K562 (cell line): Measurements from ENCODE around the gene CNOT11. TPM values are rescaled to one million over a fixed set of nuclear protein-coding genes. Genes with fewer than 3 reads are reported as not detected.

Experiments
- ATAC-seq: fragments of 200-7000 bp; cut with Tn5 transposase; 3 replicates; pipeline ENCODE4 v1.9.1; 2020; ENCODE audit warnings: moderate library complexity
- BruUV-seq: library from RNA; stranded (reverse); fragments of 400-500 nt; replicated peaks from 2 replicates; lab custom pipeline; 2021; lab: Mats Ljungman, UMichigan
- CTCF ChIA-PET: fragments of 300-600 bp; formaldehyde crosslinking; extraction: SDS; loops from one replicate; lab custom pipeline; 2021; ENCODE audit warnings: low intra/inter-chr PET ratio; lab: Yijun Ruan, JAX
- POLR2A ChIA-PET: fragments of 300-600, 350-650 bp; sonication (Branson Sonifier 250); formaldehyde crosslinking; extraction: SDS; loops from one replicate; lab custom pipeline; 2021; ENCODE audit warnings: antibody characterized with exemption, inconsistent platforms; lab: Yijun Ruan, JAX
- DNase-seq, 4 experiments: peaks; one replicate each; pipeline versions ENCODE4 v3.0.0 to v3.0.0-alpha.2; 2011 to 2018; ENCODE audit warnings: low spot score in 3 of 4, mixed read lengths in 3 of 4; ENCODE audit errors: extremely low read depth in 1 of 4
- FAIRE-seq: peaks from 2 replicates; lab custom pipeline; 2011; peaks lifted over from hg19 to GRCh38; lab: Jason Lieb, UNC
- H2AFZ ChIP-seq: 2 replicates; pipeline ENCODE4 v1.6.0; 2011; ENCODE audit warnings: low read depth, low read length, control low read depth, inconsistent platforms
- H3K27ac ChIP-seq: fragments of 200-600 bp; 3 replicates; pipeline ENCODE4 v1.8.0; 2011; ENCODE audit warnings: low read depth, mild to moderate bottlenecking, control low read depth, inconsistent platforms, low read length, moderate library complexity, mixed read lengths; ENCODE audit errors: extremely low read depth
- H3K27me3 ChIP-seq, 2 experiments: fragments of 300-600 bp in 1 of 2; 2 replicates in 1 of 2; 3 replicates in 1 of 2; pipeline versions ENCODE4 v1.6.0 to v1.8.0; 2011; ENCODE audit warnings: inconsistent platforms in 2 of 2, low read length in 2 of 2, mild to moderate bottlenecking in 1 of 2, mixed read lengths in 1 of 2, moderate library complexity in 1 of 2; ENCODE audit not compliant: control insufficient read depth in 2 of 2, insufficient read depth in 2 of 2
- H3K36me3 ChIP-seq: fragments of 300-600 bp; 3 replicates; pipeline ENCODE4 v1.8.0; 2011; ENCODE audit warnings: mild to moderate bottlenecking, low read length, inconsistent platforms; ENCODE audit not compliant: control insufficient read depth, insufficient read depth
- H3K4me1 ChIP-seq, 2 experiments: fragments of 200-600 bp in 1 of 2; replicated peaks in 1 of 2; 2 replicates in 1 of 2; 3 replicates in 1 of 2; pipeline versions ENCODE4 v1.5.1 to v1.8.0; 2011; ENCODE audit warnings: inconsistent platforms in 2 of 2, low read length in 2 of 2, mild to moderate bottlenecking in 1 of 2, mixed read lengths in 1 of 2, moderate library complexity in 1 of 2; ENCODE audit not compliant: control insufficient read depth in 2 of 2, insufficient read depth in 2 of 2
- H3K4me2 ChIP-seq: 2 replicates; pipeline ENCODE4 v1.6.1; 2011; ENCODE audit warnings: low read length, control low read depth, inconsistent platforms, mixed read lengths; ENCODE audit not compliant: insufficient read depth
- H3K4me3 ChIP-seq: fragments of 200-600 bp; sonication (generic), shearing (Covaris generic); 2 replicates; pipeline ENCODE4 v1.5.1; 2016; ENCODE audit warnings: control low read depth, inconsistent platforms
- H3K79me2 ChIP-seq: fragments of 200-600 bp; 3 replicates; pipeline ENCODE4 v1.8.0; 2011; ENCODE audit warnings: low read length, inconsistent platforms; ENCODE audit not compliant: control insufficient read depth, insufficient read depth
- H3K9ac ChIP-seq, 2 experiments: 2 replicates each; pipeline versions ENCODE4 v1.6.0 to v1.6.1; 2011; ENCODE audit warnings: low read depth in 2 of 2, low read length in 2 of 2, control low read depth in 1 of 2, inconsistent platforms in 1 of 2, mild to moderate bottlenecking in 1 of 2, mixed read lengths in 1 of 2; ENCODE audit not compliant: insufficient read depth in 1 of 2
- H3K9me1 ChIP-seq: one replicate; pipeline ENCODE4 v1.6.0; 2011; ENCODE audit warnings: inconsistent platforms, mild to moderate bottlenecking, low read length, moderate library complexity; ENCODE audit not compliant: control insufficient read depth, insufficient read depth
- H3K9me3 ChIP-seq: replicated peaks from 2 replicates; pipeline ENCODE4 v1.5.1; 2011; ENCODE audit warnings: low read depth, low read length, inconsistent platforms; ENCODE audit not compliant: control insufficient read depth, insufficient read depth
- H4K20me1 ChIP-seq: replicated peaks from 2 replicates; pipeline ENCODE4 v1.6.1; 2011; ENCODE audit warnings: low read length, inconsistent platforms, mixed read lengths; ENCODE audit not compliant: control insufficient read depth, insufficient read depth
- EP300 ChIP-seq: IDR thresholded peaks from 2 replicates; pipeline ENCODE4 v1.6.1; 2012; ENCODE audit warnings: low read length, improper control_type of control experiment
- FOXO4 ChIP-seq: fragments of 450-650 bp; formaldehyde crosslinking; IDR thresholded peaks from 2 replicates; pipeline ENCODE4 v1.4.0; 2020; ENCODE audit warnings: mild to moderate bottlenecking, moderate library complexity
- HDAC6 ChIP-seq: IDR thresholded peaks from 2 replicates; pipeline ENCODE4 v1.6.1; 2012; ENCODE audit warnings: low read depth, mild to moderate bottlenecking, control low read depth, inconsistent platforms, low read length, moderate library complexity
- HDGF ChIP-seq: fragments of 450-650 bp; IDR thresholded peaks from 2 replicates; pipeline ENCODE4 v1.6.1; 2016
- NELFE ChIP-seq: IDR thresholded peaks from 2 replicates; pipeline ENCODE4 v1.6.1; 2011; ENCODE audit warnings: mild to moderate bottlenecking; ENCODE audit not compliant: insufficient read depth, insufficient read length
- RBM22 ChIP-seq: fragments of 200-400 bp; formaldehyde crosslinking; IDR thresholded peaks from 2 replicates; pipeline ENCODE4 v1.6.1; 2018; ENCODE audit warnings: low read length, low read depth; ENCODE audit not compliant: poor library complexity, severe bottlenecking
- TCF3 ChIP-seq: sonication (generic); formaldehyde crosslinking; IDR thresholded peaks from 2 replicates; pipeline ENCODE4 v1.4.0; 2020; ENCODE audit warnings: mild to moderate bottlenecking, missing genetic modification reagents
- TFAM ChIP-seq: fragments of 250-450 bp; sonication (Bioruptor Pico); conservative IDR thresholded peaks from 2 replicates; pipeline ENCODE4 v1.5.0; 2021; ENCODE audit warnings: mild to moderate bottlenecking, moderate library complexity
- WGBS: fragments of 100-300 bp; shearing (Covaris generic); methylation state at CpG from one replicate; pipeline ENCODE4 v1.1.6; 2016; ENCODE audit warnings: low coverage, mixed read lengths; ENCODE audit not compliant: insufficient coverage; ENCODE audit errors: missing lambda C conversion rate; 5-methylcytosine and 5-hydroxymethylcytosine counted together
- in situ Hi-C: fragments of 300-500 bp; cut with MboI; formaldehyde crosslinking; loops from 4 replicates; pipeline ENCODE4 v1.15.0; 2018; ENCODE audit warnings: inconsistent platforms, mixed read lengths
- intact Hi-C: fragments of 100-400 bp; cut with micrococcal nuclease; formaldehyde crosslinking; loops from 2 replicates; pipeline ENCODE4 v1.14.2; 2022
- polyA plus RNA-seq, 8 experiments: library from polyadenylated mRNA; depleted of rRNA in 4 of 8; stranded (reverse) in 5 of 8; unstranded in 3 of 8; fragments of >200 nt; fragmentation: Nextera tagmentation in 2 of 8; fragmentation: Illumina TruSeq in 1 of 8; extraction: Ambion mirVana in 2 of 8; extraction: Trizol in 1 of 8; gene quantifications; 2 replicates each; pipeline versions ENCODE4 v1.2.1 to v1.2.3, GENCODE V29; 2011 to 2014; ENCODE audit warnings: inconsistent platforms in 1 of 8, missing spikeins in 1 of 8
- total RNA-seq, 7 experiments: library from RNA; depleted of rRNA in 6 of 7; stranded (reverse); fragments of >200 nt in 6 of 7; fragmentation: Illumina TruSeq in 2 of 7; extraction: Trizol in 2 of 7; gene quantifications; 2 replicates each; pipeline versions ENCODE4 v1.2.1 to v1.2.3, GENCODE V29; 2011 to 2021; ENCODE audit warnings: low replicate concordance in 1 of 7
- TF ChIP-seq, protein P1 (sequence below): conservative IDR thresholded peaks from 2 replicates; pipeline ENCODE4 v1.6.1; 2011; ENCODE audit warnings: low read depth, mild to moderate bottlenecking, low read length; ENCODE audit not compliant: control insufficient read depth
- TF ChIP-seq, protein P2 (sequence below): fragments of 200-800 bp; sonication (Bioruptor generic); IDR thresholded peaks from 2 replicates; pipeline ENCODE4 v1.6.1; 2016; ENCODE audit warnings: missing genetic modification characterization, missing compliant biosample characterization
- TF ChIP-seq, protein P3 (sequence below): sonication (generic); formaldehyde crosslinking; IDR thresholded peaks from 2 replicates; pipeline ENCODE4 v1.8.0; 2022; ENCODE audit warnings: mild to moderate bottlenecking, missing genetic modification reagents

The CNOT11 gene
- total and polyA plus RNA-seq, 9 of the 15 experiments (the other 6 are each of a cell fraction or from before 2014, with no cell fraction given): 12.7 to 163 (median 64.2) TPM

DNA sequence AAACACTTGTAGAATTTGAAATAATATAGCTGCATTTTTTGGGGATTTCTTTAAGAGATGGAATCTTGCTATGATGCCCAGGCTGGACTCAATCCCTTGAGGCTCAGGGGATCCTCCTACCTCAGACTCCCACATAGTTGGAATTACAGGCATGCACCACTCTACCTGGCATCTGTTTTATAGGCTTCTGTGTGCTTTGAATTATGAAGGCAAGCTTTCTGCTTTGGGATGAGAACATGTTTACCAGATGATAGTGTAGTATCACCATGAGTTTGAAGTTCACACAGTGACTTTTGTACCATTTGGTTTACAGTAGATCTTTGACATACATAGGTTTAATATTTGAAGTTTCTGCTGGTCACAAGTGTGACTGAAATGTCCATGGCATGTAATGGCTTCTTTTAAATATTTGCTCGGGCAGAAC lies 10.7 kb downstream of the CNOT11 start:
- Histone ChIP-seq H3K27me3 (no peaks in the 10 kb centered on the region), H3K27ac (no peak overlapping the region), H2AFZ (no peak overlapping the region), H3K4me2 (no peak overlapping the region), H3K36me3 (peaks cover 89% of the 10 kb centered on the region), H3K79me2 (peaks cover 3% of the 10 kb centered on the region; the same call in 1 of the 3 replicates), H3K4me3 (no peak overlapping the region), H3K9me1 (no peaks in the 10 kb centered on the region), H3K4me1 (no peaks in the 10 kb centered on the region), H3K9me3 (no peaks in the 10 kb centered on the region), H4K20me1 (no peaks in the 10 kb centered on the region), H3K9ac (no peak overlapping the region)
- ChIA-PET POLR2A (interaction anchor here (0.6 kb wide), 1 partner anchor 8 kb away, joined by 3 read pairs; no protein-coding TSS in a partner anchor), CTCF (no interaction called here)
- BruUV-seq: no TSS peak
- FAIRE-seq: no peak
- in situ Hi-C loops: no loop called here
- DNase-seq: no peak
- 100% methylated on average over 1 of the region's 1 CpG for WGBS
- no peak for ATAC-seq
- intact Hi-C loops: no loop called here
- no peak for TF ChIP-seq TFAM
- TF ChIP-seq, protein P1, sequence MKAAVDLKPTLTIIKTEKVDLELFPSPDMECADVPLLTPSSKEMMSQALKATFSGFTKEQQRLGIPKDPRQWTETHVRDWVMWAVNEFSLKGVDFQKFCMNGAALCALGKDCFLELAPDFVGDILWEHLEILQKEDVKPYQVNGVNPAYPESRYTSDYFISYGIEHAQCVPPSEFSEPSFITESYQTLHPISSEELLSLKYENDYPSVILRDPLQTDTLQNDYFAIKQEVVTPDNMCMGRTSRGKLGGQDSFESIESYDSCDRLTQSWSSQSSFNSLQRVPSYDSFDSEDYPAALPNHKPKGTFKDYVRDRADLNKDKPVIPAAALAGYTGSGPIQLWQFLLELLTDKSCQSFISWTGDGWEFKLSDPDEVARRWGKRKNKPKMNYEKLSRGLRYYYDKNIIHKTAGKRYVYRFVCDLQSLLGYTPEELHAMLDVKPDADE: no peak
- no peak for TF ChIP-seq RBM22
- TF ChIP-seq HDAC6: no peak
- TF ChIP-seq HDGF: no peak
- TF ChIP-seq TCF3 (CRISPR knock-in tag): no peak
- no peak for TF ChIP-seq EP300
- TF ChIP-seq, protein P2, sequence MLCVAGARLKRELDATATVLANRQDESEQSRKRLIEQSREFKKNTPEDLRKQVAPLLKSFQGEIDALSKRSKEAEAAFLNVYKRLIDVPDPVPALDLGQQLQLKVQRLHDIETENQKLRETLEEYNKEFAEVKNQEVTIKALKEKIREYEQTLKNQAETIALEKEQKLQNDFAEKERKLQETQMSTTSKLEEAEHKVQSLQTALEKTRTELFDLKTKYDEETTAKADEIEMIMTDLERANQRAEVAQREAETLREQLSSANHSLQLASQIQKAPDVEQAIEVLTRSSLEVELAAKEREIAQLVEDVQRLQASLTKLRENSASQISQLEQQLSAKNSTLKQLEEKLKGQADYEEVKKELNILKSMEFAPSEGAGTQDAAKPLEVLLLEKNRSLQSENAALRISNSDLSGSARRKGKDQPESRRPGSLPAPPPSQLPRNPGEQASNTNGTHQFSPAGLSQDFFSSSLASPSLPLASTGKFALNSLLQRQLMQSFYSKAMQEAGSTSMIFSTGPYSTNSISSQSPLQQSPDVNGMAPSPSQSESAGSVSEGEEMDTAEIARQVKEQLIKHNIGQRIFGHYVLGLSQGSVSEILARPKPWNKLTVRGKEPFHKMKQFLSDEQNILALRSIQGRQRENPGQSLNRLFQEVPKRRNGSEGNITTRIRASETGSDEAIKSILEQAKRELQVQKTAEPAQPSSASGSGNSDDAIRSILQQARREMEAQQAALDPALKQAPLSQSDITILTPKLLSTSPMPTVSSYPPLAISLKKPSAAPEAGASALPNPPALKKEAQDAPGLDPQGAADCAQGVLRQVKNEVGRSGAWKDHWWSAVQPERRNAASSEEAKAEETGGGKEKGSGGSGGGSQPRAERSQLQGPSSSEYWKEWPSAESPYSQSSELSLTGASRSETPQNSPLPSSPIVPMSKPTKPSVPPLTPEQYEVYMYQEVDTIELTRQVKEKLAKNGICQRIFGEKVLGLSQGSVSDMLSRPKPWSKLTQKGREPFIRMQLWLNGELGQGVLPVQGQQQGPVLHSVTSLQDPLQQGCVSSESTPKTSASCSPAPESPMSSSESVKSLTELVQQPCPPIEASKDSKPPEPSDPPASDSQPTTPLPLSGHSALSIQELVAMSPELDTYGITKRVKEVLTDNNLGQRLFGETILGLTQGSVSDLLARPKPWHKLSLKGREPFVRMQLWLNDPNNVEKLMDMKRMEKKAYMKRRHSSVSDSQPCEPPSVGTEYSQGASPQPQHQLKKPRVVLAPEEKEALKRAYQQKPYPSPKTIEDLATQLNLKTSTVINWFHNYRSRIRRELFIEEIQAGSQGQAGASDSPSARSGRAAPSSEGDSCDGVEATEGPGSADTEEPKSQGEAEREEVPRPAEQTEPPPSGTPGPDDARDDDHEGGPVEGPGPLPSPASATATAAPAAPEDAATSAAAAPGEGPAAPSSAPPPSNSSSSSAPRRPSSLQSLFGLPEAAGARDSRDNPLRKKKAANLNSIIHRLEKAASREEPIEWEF: no peak
- TF ChIP-seq FOXO4: no peak
- TF ChIP-seq, protein P3, sequence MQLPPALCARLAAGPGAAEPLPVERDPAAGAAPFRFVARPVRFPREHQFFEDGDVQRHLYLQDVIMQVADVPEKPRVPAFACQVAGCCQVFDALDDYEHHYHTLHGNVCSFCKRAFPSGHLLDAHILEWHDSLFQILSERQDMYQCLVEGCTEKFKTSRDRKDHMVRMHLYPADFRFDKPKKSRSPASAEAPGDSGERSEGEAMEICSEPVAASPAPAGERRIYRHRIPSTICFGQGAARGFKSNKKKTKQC (CRISPR knock-in tag): no peak
- TF ChIP-seq NELFE: no peak
